HS-5 (cell line): ENCODE results near the gene SMARCD2.
"Not testable (repeated sequence)": the region's sequence is repeated elsewhere in the genome, so short reads cannot be mapped to it uniquely, and the experiment has no call there.

Source experiments
- DNase-seq: peaks from one replicate; pipeline ENCODE4 v3.0.0-alpha.2; 2012; ENCODE audit warnings: low read depth

Gene SMARCD2

DNA sequence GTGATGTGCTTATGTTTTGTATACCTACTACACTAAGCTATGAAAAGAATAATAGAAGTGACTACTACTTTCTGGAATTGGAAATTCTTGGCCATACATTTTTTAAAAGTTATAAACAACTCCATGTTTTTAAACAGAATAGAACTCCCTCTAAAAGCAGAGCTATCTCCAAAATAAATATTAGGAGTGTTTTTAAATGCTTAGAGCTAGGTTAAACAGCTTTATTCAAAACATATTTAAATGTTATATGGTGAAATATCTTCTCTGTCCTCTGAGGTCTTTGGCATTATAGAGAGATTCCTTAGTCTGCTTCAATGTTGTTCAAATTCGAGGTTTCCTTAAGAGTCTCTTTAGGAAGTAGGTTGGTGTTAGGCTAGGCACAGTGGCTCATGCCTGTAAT lies 38.2 kb downstream of the SMARCD2 start:
- no peak for DNase-seq

DNA sequence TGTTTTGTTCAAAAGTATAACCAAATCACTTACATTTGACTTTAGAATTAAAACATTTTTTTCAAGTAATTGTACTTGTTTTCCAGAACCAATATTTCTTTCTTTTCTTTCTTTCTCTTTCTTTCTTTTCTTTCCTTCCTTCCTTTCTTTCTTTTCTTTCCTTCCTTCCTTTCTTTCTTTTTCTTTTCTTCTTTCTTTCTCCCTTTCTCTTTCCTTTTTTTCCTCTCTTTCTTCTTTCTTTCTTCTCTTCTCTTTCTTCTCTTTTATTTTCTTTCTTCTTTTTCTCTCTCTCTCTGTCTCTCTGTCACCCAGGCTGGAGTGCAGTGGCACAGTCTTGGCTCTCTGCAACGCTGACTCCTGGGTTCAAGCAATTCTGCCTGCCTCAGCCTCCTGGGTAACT lies 41.7 kb downstream of the SMARCD2 start:
- DNase-seq: no peak

DNA sequence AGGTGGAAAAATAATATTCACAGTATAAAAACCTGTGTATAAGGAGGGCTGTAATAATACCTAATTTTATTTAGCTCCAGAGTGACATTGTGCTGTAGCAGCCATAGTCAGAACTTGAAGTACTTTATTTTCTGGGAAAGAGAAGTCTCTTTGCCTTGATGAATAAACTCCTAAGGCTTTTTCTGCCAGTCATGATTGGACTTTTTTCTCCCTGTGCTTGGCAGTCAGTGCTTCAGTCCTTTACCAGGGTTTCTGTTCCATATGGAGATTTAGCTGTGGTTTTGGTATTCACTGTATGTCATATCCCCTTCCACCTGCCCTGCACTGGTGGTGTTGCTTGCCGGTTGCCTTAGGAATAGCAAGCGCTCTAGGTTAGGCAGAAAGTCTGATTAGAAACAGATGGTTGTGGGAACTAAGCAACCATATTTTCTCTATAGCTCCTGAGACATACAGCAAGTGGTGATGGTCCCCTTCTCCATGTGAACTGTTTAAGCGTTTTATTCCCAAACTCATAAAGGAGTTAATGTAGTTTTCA lies 43.8 kb downstream of the SMARCD2 start:
- no peak for DNase-seq

DNA sequence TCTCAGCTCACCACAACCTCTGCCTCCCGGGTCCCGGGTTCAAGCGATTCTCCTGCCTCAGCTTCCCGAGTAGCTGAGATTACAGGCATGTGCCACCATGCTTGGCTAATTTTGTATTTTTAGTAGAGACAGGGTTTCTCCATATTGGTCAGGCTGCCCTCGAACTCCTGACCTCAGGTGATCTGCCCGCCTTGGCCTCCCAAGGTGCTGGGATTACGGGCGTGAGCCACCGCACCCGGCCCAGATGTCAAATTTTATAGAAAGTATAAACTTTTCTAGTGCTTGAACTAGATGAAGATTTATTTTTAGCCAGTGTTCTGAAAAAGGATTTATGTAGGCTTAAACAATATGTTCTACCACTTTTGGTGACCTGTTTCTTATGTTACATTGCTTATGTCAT lies 46.1 kb downstream of the SMARCD2 start:
- DNase-seq: not testable (repeated sequence)

DNA sequence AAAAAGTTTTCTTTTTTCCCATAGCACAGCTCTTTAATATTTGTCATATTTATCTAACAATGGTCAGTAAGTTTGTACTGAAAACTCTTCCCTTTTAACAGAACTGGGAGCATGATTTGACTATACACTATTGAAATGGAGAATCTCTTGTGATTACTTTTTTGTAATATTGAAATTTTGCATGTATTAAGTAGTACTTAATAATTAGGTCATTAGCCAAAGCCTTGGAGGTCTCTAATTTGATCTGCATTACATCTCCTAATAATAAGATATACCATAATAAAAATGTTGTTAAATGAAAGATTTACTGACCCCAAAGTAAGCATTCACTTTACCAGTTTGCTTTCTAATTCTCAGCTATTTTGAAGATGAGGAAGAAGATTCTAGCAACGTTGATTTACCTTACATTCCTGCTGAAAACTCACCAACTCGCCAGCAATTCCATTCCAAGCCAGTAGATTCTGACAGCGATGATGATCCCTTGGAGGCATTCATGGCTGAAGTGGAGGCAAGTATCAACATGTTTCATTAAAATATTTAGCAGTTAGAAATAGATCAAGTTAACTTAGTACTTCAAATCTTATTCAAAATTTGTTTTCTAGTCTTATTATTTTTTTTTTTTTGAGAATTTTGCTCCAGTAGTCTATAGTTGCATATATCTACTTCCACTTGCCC lies 50.3 kb downstream of the SMARCD2 start:
- DNase-seq: no peak

DNA sequence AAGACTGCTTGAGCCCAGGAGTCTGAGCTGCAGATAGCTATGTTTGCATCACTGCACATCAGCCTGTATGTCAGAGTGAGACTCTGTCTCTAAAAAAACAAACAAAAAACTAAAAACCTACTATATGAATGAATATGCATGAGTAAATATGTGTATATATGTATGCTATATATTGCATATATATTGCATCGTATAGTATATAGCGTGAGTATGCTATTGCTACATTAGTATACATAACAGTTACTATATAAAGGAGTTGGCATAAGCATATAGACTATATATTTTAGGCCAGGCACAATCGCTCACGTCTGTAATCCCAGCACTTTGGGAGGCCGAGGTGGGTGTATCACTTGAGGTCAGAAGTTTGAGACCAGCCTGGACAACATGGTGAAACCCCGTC lies 52.4 kb downstream of the SMARCD2 start:
- no peak for DNase-seq

DNA sequence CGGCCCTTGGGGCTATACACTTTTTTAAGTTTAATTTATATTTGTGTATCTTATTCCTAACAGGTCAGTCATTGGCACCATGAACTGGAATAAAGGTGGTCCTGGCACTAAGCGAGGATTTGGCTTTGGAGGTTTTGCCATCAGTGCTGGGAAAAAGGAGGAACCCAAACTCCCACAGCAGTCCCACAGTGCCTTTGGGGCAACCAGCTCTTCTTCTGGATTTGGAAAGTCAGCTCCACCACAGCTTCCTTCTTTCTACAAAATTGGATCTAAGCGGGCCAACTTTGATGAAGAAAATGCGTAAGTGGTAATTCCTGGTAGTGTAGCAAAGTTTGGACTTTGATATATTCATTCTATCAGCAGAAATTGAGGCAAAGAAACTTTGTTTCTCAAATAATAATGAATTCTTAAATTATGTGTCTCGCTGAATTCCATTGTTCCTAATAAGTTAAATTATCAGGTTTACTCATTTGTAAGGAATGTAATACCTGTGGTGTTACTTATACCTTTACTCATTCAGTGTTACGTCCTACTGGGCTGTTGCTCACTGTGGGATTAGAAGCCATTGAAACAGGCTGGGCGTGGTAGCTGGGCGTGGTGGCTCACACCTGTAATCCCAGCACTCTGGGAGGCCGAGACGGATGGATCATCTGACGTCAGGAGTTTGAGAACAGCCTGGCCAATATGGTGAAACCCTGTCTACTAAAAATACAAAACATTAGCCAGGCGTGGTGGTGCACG lies 55.3 kb downstream of the SMARCD2 start:
- DNase-seq: no peak

DNA sequence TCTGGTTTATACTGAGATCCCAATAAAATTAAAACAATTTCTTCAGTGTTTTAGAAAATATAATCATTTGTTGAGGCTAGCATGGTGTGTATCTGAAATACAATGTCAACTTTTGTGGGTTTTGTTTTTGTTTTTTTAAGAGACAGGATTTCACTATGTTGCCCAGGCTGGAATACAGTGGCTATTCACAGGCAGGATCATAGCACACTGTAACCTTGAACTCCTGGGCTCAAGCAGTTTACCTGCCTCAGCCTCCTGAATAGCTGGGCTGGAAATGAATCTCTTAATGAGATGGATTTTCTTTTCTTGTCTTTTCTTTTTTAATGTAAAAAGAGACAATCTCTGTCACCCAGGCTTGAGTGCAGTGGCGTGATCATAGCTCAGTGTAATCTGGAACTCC lies 56.4 kb downstream of the SMARCD2 start:
- no peak for DNase-seq

DNA sequence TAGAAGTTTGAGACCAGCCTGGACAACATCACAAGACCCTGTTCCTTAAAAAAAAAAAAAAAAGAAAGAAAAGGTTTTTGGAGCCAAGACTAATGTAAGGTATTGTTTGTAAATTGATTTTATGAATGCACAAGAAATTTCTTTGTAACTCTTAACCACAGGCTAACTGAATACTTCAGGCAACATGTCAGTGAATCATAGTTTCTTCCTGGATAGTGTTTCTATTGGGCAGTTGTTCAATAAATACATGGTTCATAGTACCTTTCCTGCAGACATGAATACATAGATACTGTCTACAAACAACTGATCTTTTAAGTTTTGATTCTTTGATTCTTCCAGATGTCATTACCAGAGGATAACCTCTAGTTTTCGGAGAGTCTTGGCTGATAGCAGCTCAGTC lies 56.9 kb downstream of the SMARCD2 start:
- peak; percentile 22 for DNase-seq

DNA sequence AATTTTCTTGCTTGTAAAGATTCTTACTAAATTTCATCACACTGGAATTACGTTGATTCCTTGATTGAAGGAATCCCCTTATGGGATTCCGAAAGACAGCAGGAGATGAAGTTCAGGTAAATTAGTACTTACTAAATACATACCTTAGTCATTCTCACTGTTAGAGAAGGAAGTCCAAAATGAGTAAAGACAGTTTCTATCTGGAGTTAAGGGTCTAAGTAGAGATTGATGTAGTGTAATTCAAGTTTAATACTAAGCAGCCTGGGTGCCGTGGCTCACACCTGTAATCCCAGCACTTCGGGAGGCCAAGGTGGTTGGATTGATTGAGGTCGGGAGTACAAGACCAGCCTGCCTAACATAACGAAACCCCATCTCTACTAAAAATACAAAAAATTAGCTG lies 59.0 kb downstream of the SMARCD2 start:
- DNase-seq: no peak
